Measurements from ENCODE around the gene ADAM12. TPM values are rescaled to one million over a fixed set of nuclear protein-coding genes. Genes with fewer than 3 reads are reported as not detected.

The ADAM12 gene
- total and polyA plus RNA-seq, 2 donors (not counting 3 experiments of a cell fraction or from before 2014, with no cell fraction given) = 0.22 to 0.33 TPM

GRCh38 chr10:126234630-126235029, 153.6 kb downstream of the ADAM12 start:
- H3K36me3 ChIP-seq (ENCODE audit: control insufficient read depth in 2 of 2, extremely low read depth in 1 of 2, insufficient read depth in 2 of 2, low read length in 2 of 2) = no peaks in the 10 kb centered on the region
- intact Hi-C loops (cut with micrococcal nuclease) = no loop called here
- ChIA-PET CTCF (no interaction called here), POLR2A (no interaction called here)
- H4K20me1 ChIP-seq (replicated peaks; ENCODE audit: control insufficient read depth, extremely low read depth, insufficient read depth, low read length) = no peaks in the 10 kb centered on the region
- no peaks in the 10 kb centered on the region for H3K9me1 ChIP-seq (replicated peaks; ENCODE audit: control insufficient read depth, extremely low read depth, insufficient read depth, low read length)
- no peak overlapping the region for H3K27ac ChIP-seq (ENCODE audit: insufficient read depth, low read depth, low read length)
- no peak for FAIRE-seq
- H3K4me1 ChIP-seq (ENCODE audit: control insufficient read depth, extremely low read depth, insufficient read depth, low read length) = no peaks in the 10 kb centered on the region
- H3K4me2 ChIP-seq (ENCODE audit: insufficient read depth, low read length) = no peak overlapping the region
- no peak overlapping the region for H2AFZ ChIP-seq (ENCODE audit: low read depth, low read length)
- H3K9ac ChIP-seq (replicated peaks; ENCODE audit: extremely low read depth, insufficient read depth, low read length) = no peak overlapping the region
- dilution Hi-C loops (cut with MboI; ENCODE audit: extremely low pct_ligation_motif_present, low sequenced_read_pairs) = no loop called here
- H3K79me2 ChIP-seq (ENCODE audit: control insufficient read depth, insufficient read depth, low read length) = no peaks in the 10 kb centered on the region
- no peaks in the 10 kb centered on the region for H3K9me3 ChIP-seq (replicated peaks; ENCODE audit: control insufficient read depth, insufficient read depth, low read length)
- H3K27me3 ChIP-seq (ENCODE audit: control insufficient read depth in 2 of 2, insufficient read depth in 2 of 2, low read length in 2 of 2) = no peaks in the 10 kb centered on the region
- no peak overlapping the region for H3K4me3 ChIP-seq (replicated peaks in 1 of 3; ENCODE audit: insufficient read depth in 1 of 3, low read depth in 1 of 3, low read length in 3 of 3)
- DNase-seq (ENCODE audit: low read depth, low spot score) = no peak
- no peak for TF ChIP-seq EZH2 (IDR thresholded peaks at IDR 0.05; ENCODE audit: borderline replicate concordance, low read depth, low read length, severe bottlenecking)
- no peak for TF ChIP-seq MAX (IDR thresholded peaks at IDR 0.05; ENCODE audit: insufficient read depth, insufficient read length)
- TF ChIP-seq JUN (IDR thresholded peaks at IDR 0.05; ENCODE audit: borderline replicate concordance, insufficient read depth, insufficient read length, low read depth) = no peak
- TF ChIP-seq MYC (IDR thresholded peaks at IDR 0.05; ENCODE audit: low read depth, low read length) = no peak
- no peak for TF ChIP-seq POLR2AphosphoS5 (IDR thresholded peaks at IDR 0.05; ENCODE audit: insufficient read depth, low read depth, low read length)
- TF ChIP-seq FOS (IDR thresholded peaks at IDR 0.05; ENCODE audit: borderline replicate concordance, insufficient read depth, low read length) = no peak
- no peak for TF ChIP-seq POLR2A (IDR thresholded peaks at IDR 0.05; ENCODE audit: low read depth, low read length)
- TF ChIP-seq GATA2 (IDR thresholded peaks at IDR 0.05; ENCODE audit: insufficient read depth, insufficient read length, low read depth, low read length) = no peak
- TF ChIP-seq CTCF (IDR thresholded peaks at IDR 0.05; ENCODE audit: extremely low read depth in 1 of 2, insufficient read depth in 1 of 2, low read depth in 1 of 2, low read length in 2 of 2) = no peak
- BruUV-seq (replicated peaks) = no TSS peak
